Neural cell (in vitro differentiated cells): Measurements from ENCODE around the gene ARID3C. TPM values are rescaled to one million over a fixed set of nuclear protein-coding genes. Genes with fewer than 3 reads are reported as not detected.

ENCODE experiments used
- H2AFZ ChIP-seq: fragments of 200-600, 300-800 bp; sonication (generic), shearing (Covaris generic); 2 replicates; pipeline ENCODE4 v1.6.0; 2014; ENCODE audit warnings: low read depth, mild to moderate bottlenecking, antibody characterized with exemption, low read length, moderate library complexity
- H3F3A ChIP-seq: fragments of 200-600 bp; shearing (Covaris generic); 2 replicates; pipeline ENCODE4 v1.6.1; 2016; ENCODE audit warnings: mild to moderate bottlenecking, moderate library complexity, mixed read lengths, antibody characterized with exemption, low read length; ENCODE audit not compliant: insufficient read depth, poor library complexity, severe bottlenecking
- H3K27ac ChIP-seq: fragments of 200-600, 300-800 bp; sonication (generic), shearing (Covaris generic); 2 replicates; pipeline ENCODE4 v1.5.1; 2014; ENCODE audit warnings: mild to moderate bottlenecking, low read length, moderate library complexity
- H3K27me3 ChIP-seq: fragments of 300-800, 200-600 bp; sonication (generic), shearing (Covaris generic); 2 replicates; pipeline ENCODE4 v1.6.0; 2014; ENCODE audit warnings: mild to moderate bottlenecking, low read depth, low read length, moderate library complexity; ENCODE audit not compliant: insufficient read depth
- H3K36me3 ChIP-seq: fragments of 300-800, 200-600 bp; sonication (generic), shearing (Covaris generic); 2 replicates; pipeline ENCODE4 v1.5.1; 2014; ENCODE audit warnings: mild to moderate bottlenecking, antibody characterized with exemption, low read length, moderate library complexity; ENCODE audit not compliant: insufficient read depth
- H3K4me2 ChIP-seq: fragments of 300-800, 200-600 bp; sonication (generic), shearing (Covaris generic); 2 replicates; pipeline ENCODE4 v1.6.0; 2014; ENCODE audit warnings: mild to moderate bottlenecking, low read length
- H3K4me3 ChIP-seq: fragments of 300-800, 200-600 bp; sonication (generic), shearing (Covaris generic); 2 replicates; pipeline ENCODE4 v1.5.1; 2014; ENCODE audit warnings: mild to moderate bottlenecking, low read length, moderate library complexity
- H3K79me2 ChIP-seq: fragments of 200-600 bp; shearing (Covaris generic); replicated peaks from 2 replicates; pipeline ENCODE4 v1.6.0; 2014; ENCODE audit warnings: mild to moderate bottlenecking, low read length, moderate library complexity; ENCODE audit not compliant: insufficient read depth
- H3K9ac ChIP-seq: fragments of 300-800, 200-600 bp; sonication (generic), shearing (Covaris generic); 2 replicates; pipeline ENCODE4 v1.6.1; 2016; ENCODE audit warnings: mild to moderate bottlenecking, low read length, mixed read lengths
- H3K9me2 ChIP-seq: fragments of 200-600 bp; shearing (Covaris generic); 2 replicates; pipeline ENCODE4 v1.6.1; 2016; ENCODE audit warnings: mild to moderate bottlenecking, low read length, mixed read lengths; ENCODE audit not compliant: insufficient read depth
- H3K9me3 ChIP-seq: fragments of 200-600, 300-800 bp; sonication (generic), shearing (Covaris generic); 2 replicates; pipeline ENCODE4 v1.6.1; 2016; ENCODE audit warnings: mild to moderate bottlenecking, mixed run types, low read length, moderate library complexity, mixed read lengths
- H4K20me1 ChIP-seq: fragments of 200-600 bp; shearing (Covaris generic); 2 replicates; pipeline ENCODE4 v1.6.1; 2016; ENCODE audit warnings: mild to moderate bottlenecking, mixed run types; ENCODE audit not compliant: insufficient read depth
- EP300 ChIP-seq: fragments of 450-650 bp; conservative IDR thresholded peaks from 2 replicates; pipeline ENCODE4 v1.6.1; 2014; ENCODE audit warnings: antibody characterized with exemption, mild to moderate bottlenecking, moderate library complexity; ENCODE audit not compliant: poor library complexity, severe bottlenecking
- EZH2 ChIP-seq: fragments of 200-600, 300-800 bp; shearing (Covaris generic), sonication (generic); IDR thresholded peaks from 2 replicates; pipeline ENCODE4 v1.6.1; 2014; ENCODE audit warnings: antibody characterized with exemption, low read length, borderline replicate concordance, mild to moderate bottlenecking; ENCODE audit not compliant: insufficient read depth, poor library complexity, severe bottlenecking
- MXI1 ChIP-seq: fragments of 450-650 bp; conservative IDR thresholded peaks from 2 replicates; pipeline ENCODE4 v1.6.1; 2014; ENCODE audit warnings: antibody characterized with exemption, mild to moderate bottlenecking; ENCODE audit not compliant: poor library complexity, severe bottlenecking
- POLR2AphosphoS5 ChIP-seq: IDR thresholded peaks from 2 replicates; pipeline ENCODE4 v1.6.1; 2012
- RAD21 ChIP-seq: fragments of 450-650 bp; conservative IDR thresholded peaks from 2 replicates; pipeline ENCODE4 v1.6.1; 2014; ENCODE audit warnings: antibody characterized with exemption, mild to moderate bottlenecking, moderate library complexity
- SMC3 ChIP-seq: fragments of 450-650 bp; conservative IDR thresholded peaks from 2 replicates; pipeline ENCODE4 v1.6.1; 2014; ENCODE audit warnings: antibody characterized with exemption, mild to moderate bottlenecking, moderate library complexity; ENCODE audit not compliant: poor library complexity
- TAF1 ChIP-seq: IDR thresholded peaks from 2 replicates; pipeline ENCODE4 v1.6.1; 2012; ENCODE audit warnings: low read depth
- polyA plus RNA-seq: library from polyadenylated mRNA; depleted of rRNA; stranded (reverse); fragments of >200 nt; gene quantifications from 2 replicates; pipeline ENCODE4 v1.2.3, GENCODE V29; 2014
- TF ChIP-seq, protein P1 (sequence below): fragments of 450-650 bp; IDR thresholded peaks from 2 replicates; pipeline ENCODE4 v1.5.1; 2014; ENCODE audit warnings: antibody characterized with exemption, mild to moderate bottlenecking, moderate library complexity; ENCODE audit not compliant: poor library complexity, severe bottlenecking
- TF ChIP-seq, protein P2 (sequence below): IDR thresholded peaks from 2 replicates; pipeline ENCODE4 v1.6.1; 2012; ENCODE audit warnings: borderline replicate concordance

Gene ARID3C
- polyA plus RNA-seq, 1 donor from 2014 or later: 2.8 TPM

DNA sequence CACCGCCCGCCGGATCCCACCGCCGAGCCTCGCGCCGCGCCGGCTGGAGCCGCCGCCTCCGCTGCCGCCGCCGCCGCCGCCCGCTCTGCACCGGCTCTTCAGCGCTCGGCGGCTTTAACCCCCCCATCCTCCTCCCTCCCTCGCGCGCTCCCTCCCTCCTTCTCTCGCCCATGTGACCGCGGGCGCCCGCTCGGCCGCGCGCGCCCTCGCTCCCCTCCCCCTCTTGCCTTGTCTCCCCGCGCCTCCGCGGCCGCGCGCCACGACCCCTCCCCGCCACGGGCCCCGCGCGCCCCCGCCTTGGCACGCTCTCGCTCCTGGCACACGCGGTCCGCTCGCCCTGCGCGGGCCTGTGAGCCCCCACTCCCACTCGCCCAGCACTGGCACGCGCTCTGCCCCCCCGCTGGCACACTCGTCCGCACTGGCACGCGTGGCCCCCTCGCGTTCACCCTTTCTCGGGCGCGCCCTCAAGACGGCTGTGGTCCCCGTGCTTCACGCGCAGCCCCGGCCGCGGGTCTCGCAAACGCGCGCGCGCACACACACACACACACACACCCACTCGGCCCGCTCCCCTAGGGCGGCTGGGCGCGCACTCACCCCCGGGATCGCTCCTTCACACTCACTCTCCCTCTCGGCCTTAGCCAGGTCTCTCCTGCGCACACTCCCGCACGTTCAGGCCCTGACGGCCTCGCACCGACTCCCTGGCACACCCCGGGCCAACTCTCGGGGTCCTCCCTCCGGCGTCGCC is 39.1 kb downstream of the ARID3C start, which contains the start of gene CNTFR:
TSS of gene CNTFR (minus strand) at position 89 of the 745 bp plus-strand sequence. CDS start 20,743 bp downstream, outside the sequence.
- Histone ChIP-seq H3K9ac (peak within 1 kb of the TSS; percentile 80), H3F3A (no peaks in the 10 kb centered on the region), H3K27ac (peak within 1 kb of the TSS; percentile 75), H3K4me3 (peak within 1 kb of the TSS; percentile 98), H3K79me2 (peaks cover 45% of the 10 kb centered on the region), H4K20me1 (peaks cover 5% of the 10 kb centered on the region), H3K4me2 (peak within 1 kb of the TSS; percentile 92), H3K36me3 (no peaks in the 10 kb centered on the region), H3K9me3 (no peaks in the 10 kb centered on the region), H3K9me2 (no peaks in the 10 kb centered on the region), H3K27me3 (peaks cover 26% of the 10 kb centered on the region), H2AFZ (peak within 1 kb of the TSS; percentile 83)
- TF ChIP-seq POLR2AphosphoS5 (peak; percentile 62), EP300 (peak; percentile 54), SMC3 (peak; percentile 49), RAD21 (peak; percentile 10), MXI1 (peak; percentile 77), EZH2 (no peak), TAF1 (no peak)
- TF ChIP-seq, protein P1, sequence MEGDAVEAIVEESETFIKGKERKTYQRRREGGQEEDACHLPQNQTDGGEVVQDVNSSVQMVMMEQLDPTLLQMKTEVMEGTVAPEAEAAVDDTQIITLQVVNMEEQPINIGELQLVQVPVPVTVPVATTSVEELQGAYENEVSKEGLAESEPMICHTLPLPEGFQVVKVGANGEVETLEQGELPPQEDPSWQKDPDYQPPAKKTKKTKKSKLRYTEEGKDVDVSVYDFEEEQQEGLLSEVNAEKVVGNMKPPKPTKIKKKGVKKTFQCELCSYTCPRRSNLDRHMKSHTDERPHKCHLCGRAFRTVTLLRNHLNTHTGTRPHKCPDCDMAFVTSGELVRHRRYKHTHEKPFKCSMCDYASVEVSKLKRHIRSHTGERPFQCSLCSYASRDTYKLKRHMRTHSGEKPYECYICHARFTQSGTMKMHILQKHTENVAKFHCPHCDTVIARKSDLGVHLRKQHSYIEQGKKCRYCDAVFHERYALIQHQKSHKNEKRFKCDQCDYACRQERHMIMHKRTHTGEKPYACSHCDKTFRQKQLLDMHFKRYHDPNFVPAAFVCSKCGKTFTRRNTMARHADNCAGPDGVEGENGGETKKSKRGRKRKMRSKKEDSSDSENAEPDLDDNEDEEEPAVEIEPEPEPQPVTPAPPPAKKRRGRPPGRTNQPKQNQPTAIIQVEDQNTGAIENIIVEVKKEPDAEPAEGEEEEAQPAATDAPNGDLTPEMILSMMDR: no peak
- TF ChIP-seq, protein P2, sequence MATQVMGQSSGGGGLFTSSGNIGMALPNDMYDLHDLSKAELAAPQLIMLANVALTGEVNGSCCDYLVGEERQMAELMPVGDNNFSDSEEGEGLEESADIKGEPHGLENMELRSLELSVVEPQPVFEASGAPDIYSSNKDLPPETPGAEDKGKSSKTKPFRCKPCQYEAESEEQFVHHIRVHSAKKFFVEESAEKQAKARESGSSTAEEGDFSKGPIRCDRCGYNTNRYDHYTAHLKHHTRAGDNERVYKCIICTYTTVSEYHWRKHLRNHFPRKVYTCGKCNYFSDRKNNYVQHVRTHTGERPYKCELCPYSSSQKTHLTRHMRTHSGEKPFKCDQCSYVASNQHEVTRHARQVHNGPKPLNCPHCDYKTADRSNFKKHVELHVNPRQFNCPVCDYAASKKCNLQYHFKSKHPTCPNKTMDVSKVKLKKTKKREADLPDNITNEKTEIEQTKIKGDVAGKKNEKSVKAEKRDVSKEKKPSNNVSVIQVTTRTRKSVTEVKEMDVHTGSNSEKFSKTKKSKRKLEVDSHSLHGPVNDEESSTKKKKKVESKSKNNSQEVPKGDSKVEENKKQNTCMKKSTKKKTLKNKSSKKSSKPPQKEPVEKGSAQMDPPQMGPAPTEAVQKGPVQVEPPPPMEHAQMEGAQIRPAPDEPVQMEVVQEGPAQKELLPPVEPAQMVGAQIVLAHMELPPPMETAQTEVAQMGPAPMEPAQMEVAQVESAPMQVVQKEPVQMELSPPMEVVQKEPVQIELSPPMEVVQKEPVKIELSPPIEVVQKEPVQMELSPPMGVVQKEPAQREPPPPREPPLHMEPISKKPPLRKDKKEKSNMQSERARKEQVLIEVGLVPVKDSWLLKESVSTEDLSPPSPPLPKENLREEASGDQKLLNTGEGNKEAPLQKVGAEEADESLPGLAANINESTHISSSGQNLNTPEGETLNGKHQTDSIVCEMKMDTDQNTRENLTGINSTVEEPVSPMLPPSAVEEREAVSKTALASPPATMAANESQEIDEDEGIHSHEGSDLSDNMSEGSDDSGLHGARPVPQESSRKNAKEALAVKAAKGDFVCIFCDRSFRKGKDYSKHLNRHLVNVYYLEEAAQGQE: peak; percentile 61

DNA sequence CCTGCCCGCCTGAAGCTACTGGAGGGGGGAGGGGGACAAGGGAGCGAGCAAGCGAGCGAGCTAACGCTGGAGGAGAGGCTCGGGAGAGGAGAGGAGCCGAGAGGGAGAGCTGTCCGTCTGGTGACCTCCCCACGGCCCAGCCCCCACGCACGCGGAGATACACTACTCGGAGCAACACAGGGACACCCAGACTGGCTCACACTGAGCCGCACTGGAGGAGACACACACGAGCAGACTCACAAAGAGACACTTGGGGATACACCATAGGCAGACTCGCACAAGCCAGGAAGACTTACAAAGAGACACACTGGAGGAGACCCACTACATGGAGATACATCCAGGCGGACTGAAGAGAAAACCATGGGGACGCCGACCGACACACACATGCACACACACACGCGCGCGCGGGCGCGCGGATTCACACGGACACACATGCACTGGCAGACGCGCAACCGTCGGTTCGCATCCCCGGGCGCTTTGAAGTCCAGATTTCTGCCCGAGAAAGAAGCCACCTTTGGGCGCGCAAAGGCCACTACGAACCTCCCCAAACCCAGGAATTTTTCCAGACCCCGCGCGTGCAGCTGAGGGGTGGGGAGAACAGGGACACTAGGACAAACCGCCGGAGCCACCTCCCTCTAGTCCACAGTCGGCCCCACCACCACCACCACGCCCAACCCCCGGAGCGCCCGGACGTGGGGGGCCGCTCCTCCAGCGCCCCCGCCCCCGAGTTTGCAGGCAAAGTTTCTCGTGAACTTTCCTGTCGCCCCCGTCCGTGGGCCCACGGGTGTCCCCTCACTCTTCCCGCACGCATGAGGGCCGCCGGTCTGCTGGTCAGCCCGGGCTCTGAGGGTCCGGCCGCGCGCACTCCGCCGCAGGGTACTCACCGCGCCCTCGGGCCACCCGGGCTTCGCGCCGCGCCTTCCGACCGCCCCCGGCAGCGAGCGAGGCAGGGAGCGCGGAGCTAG is 39.9 kb downstream of the ARID3C start:
- peak overlapping the region; percentile 75 for H3K27ac ChIP-seq
- H3K9me3 ChIP-seq: no peaks in the 10 kb centered on the region
- TF ChIP-seq POLR2AphosphoS5 (no peak), RAD21 (peak; percentile 43), SMC3 (peak; percentile 19), MXI1 (peak; percentile 78)
- TF ChIP-seq, protein P2: peak; percentile 31
- TF ChIP-seq, protein P1: no peak
- no peaks in the 10 kb centered on the region for H3K9me2 ChIP-seq
- H4K20me1 ChIP-seq: peaks cover 5% of the 10 kb centered on the region
- H3K36me3 ChIP-seq: no peaks in the 10 kb centered on the region
- peak overlapping the region; percentile 43 for H2AFZ ChIP-seq
- H3K9ac ChIP-seq: peak overlapping the region; percentile 80
- peaks cover 53% of the 10 kb centered on the region for H3K79me2 ChIP-seq
- peak overlapping the region; percentile 98 for H3K4me3 ChIP-seq
- H3K27me3 ChIP-seq: peaks cover 26% of the 10 kb centered on the region
- no peaks in the 10 kb centered on the region for H3F3A ChIP-seq
- peak overlapping the region; percentile 92 for H3K4me2 ChIP-seq
